OCI-LY7 (cell line): ENCODE measurements around the gene PDE9A. TPM values are rescaled to one million over a fixed set of nuclear protein-coding genes. Genes with fewer than 3 reads are reported as not detected.

Source experiments
- BruUV-seq: library from RNA; stranded (reverse); fragments of 400-500 nt; replicated peaks from 2 replicates; lab custom pipeline; 2021; lab: Mats Ljungman, UMichigan
- CTCF ChIA-PET: fragments of 300-600 bp; sonication (Branson Sonifier 250); formaldehyde crosslinking; loops from one replicate; lab custom pipeline; 2022; ENCODE audit warnings: antibody characterized with exemption; ENCODE audit not compliant: unreplicated experiment; lab: Charles Lee
- POLR2A ChIA-PET: fragments of 300-600 bp; sonication (Branson Sonifier 250); formaldehyde crosslinking; loops from one replicate; lab custom pipeline; 2022; ENCODE audit warnings: antibody characterized with exemption; lab: Charles Lee
- DNase-seq: peaks from one replicate; pipeline ENCODE4 v3.0.0-alpha.2; 2015; ENCODE audit warnings: low spot score
- H2AFZ ChIP-seq: fragments of 200-600 bp; sonication (generic), shearing (Covaris generic); 2 replicates; pipeline ENCODE4 v1.6.1; 2014; ENCODE audit warnings: mild to moderate bottlenecking, antibody characterized with exemption, low read length, moderate library complexity
- H3K27ac ChIP-seq: fragments of 200-600 bp; sonication (generic); 2 replicates; pipeline ENCODE4 v1.5.1; 2014; ENCODE audit warnings: mixed run types, low read depth, mild to moderate bottlenecking, moderate library complexity, low read length, inconsistent platforms; ENCODE audit not compliant: poor library complexity, severe bottlenecking
- H3K36me3 ChIP-seq: fragments of 200-600 bp; sonication (generic); 2 replicates; pipeline ENCODE4 v1.6.1; 2014; ENCODE audit warnings: mild to moderate bottlenecking, antibody characterized with exemption, low read length, moderate library complexity, mixed read lengths; ENCODE audit not compliant: insufficient read depth
- H3K4me1 ChIP-seq: fragments of 200-600 bp; sonication (generic); 2 replicates; pipeline ENCODE4 v1.5.1; 2014; ENCODE audit warnings: mild to moderate bottlenecking, low read length; ENCODE audit not compliant: insufficient read depth, poor library complexity, severe bottlenecking
- H3K4me2 ChIP-seq: fragments of 200-600 bp; sonication (generic); 2 replicates; pipeline ENCODE4 v1.6.1; 2014; ENCODE audit warnings: mild to moderate bottlenecking, low read length
- H3K4me3 ChIP-seq: fragments of 200-600 bp; sonication (generic); 2 replicates; pipeline ENCODE4 v1.5.1; 2014; ENCODE audit warnings: mild to moderate bottlenecking, low read depth, low read length; ENCODE audit not compliant: poor library complexity, severe bottlenecking
- H3K79me2 ChIP-seq: fragments of 200-600 bp; sonication (generic); 2 replicates; pipeline ENCODE4 v1.6.1; 2016; ENCODE audit warnings: low read depth, mild to moderate bottlenecking, low read length, moderate library complexity, mixed read lengths; ENCODE audit not compliant: insufficient read depth
- H3K9me2 ChIP-seq: fragments of 200-600 bp; sonication (generic); 2 replicates; pipeline ENCODE4 v1.6.1; 2016; ENCODE audit warnings: mild to moderate bottlenecking, low read length, mixed read lengths; ENCODE audit not compliant: insufficient read depth
- H3K9me3 ChIP-seq: fragments of 200-600 bp; sonication (generic); 2 replicates; pipeline ENCODE4 v1.6.1; 2014; ENCODE audit warnings: mild to moderate bottlenecking, mixed run types, low read length, mixed read lengths
- H4K20me1 ChIP-seq: fragments of 200-600 bp; sonication (generic); 2 replicates; pipeline ENCODE4 v1.6.1; 2014; ENCODE audit warnings: mild to moderate bottlenecking, antibody characterized with exemption, low read length, moderate library complexity, mixed read lengths; ENCODE audit not compliant: insufficient read depth
- CTCF ChIP-seq: fragments of 200-600 bp; sonication (generic); conservative IDR thresholded peaks from 2 replicates; pipeline ENCODE4 v1.5.1; 2014; ENCODE audit warnings: mild to moderate bottlenecking, antibody characterized with exemption, low read length, moderate library complexity, mixed read lengths
- EZH2phosphoT487 ChIP-seq: fragments of 200-600 bp; sonication (generic); IDR thresholded peaks from 2 replicates; pipeline ENCODE4 v1.6.1; 2018; ENCODE audit warnings: low read depth, borderline replicate concordance, mild to moderate bottlenecking, mixed run types, antibody characterized with exemption, low read length, moderate library complexity, mixed read lengths
- intact Hi-C: fragments of 100-400 bp; cut with micrococcal nuclease; formaldehyde crosslinking; loops from one replicate; pipeline ENCODE4 v1.10.0; 2022; ENCODE audit not compliant: unreplicated experiment
- total RNA-seq, 2 experiments: library from RNA; depleted of rRNA in 1 of 2; stranded (reverse); fragments of >200 nt in 1 of 2; shearing (Covaris generic) in 1 of 2; gene quantifications; 2 replicates each; pipeline ENCODE4 v1.2.3, GENCODE V29; 2014 to 2022

The PDE9A gene
- total RNA-seq, 2 experiments from 2014 or later = 11.4 to 22.4 TPM

- POLR2A ChIA-PET = interaction anchor here (0.7 kb wide), 1 partner anchor 700 kb away, joined by 3 read pairs; no protein-coding TSS in a partner anchor
- no peak for DNase-seq
- no peak overlapping the region for H3K4me2 ChIP-seq
- H3K4me3 ChIP-seq = no peak overlapping the region
- intact Hi-C loops = no loop called here
- no peaks in the 10 kb centered on the region for H3K79me2 ChIP-seq
- no peaks in the 10 kb centered on the region for H3K9me2 ChIP-seq
- no peaks in the 10 kb centered on the region for H4K20me1 ChIP-seq
- no peaks in the 10 kb centered on the region for H3K36me3 ChIP-seq
- no peak overlapping the region for H3K27ac ChIP-seq
- H2AFZ ChIP-seq = no peak overlapping the region
- H3K4me1 ChIP-seq = no peaks in the 10 kb centered on the region
- H3K9me3 ChIP-seq = no peaks in the 10 kb centered on the region
- BruUV-seq = no TSS peak
- no peak for TF ChIP-seq EZH2phosphoT487
- no peak for TF ChIP-seq CTCF
- CTCF ChIA-PET = no interaction called here
Measured at GRCh38 chr21:42607525-42608102, 45.8 kb upstream of the PDE9A start.

GRCh38 chr21:42608446-42608845 is 45.0 kb upstream of the PDE9A start:
- intact Hi-C loops = no loop called here
- no peak for DNase-seq
- no peaks in the 10 kb centered on the region for H3K36me3 ChIP-seq
- TF ChIP-seq CTCF (no peak), EZH2phosphoT487 (no peak)
- H3K4me3 ChIP-seq = no peak overlapping the region
- no peaks in the 10 kb centered on the region for H3K9me3 ChIP-seq
- CTCF ChIA-PET = no interaction called here
- POLR2A ChIA-PET = no interaction called here
- no peak overlapping the region for H3K27ac ChIP-seq
- H3K9me2 ChIP-seq = no peaks in the 10 kb centered on the region
- H4K20me1 ChIP-seq = no peaks in the 10 kb centered on the region
- BruUV-seq = no TSS peak
- H3K4me2 ChIP-seq = no peak overlapping the region
- H3K4me1 ChIP-seq = no peaks in the 10 kb centered on the region
- H3K79me2 ChIP-seq = no peaks in the 10 kb centered on the region
- H2AFZ ChIP-seq = no peak overlapping the region

GRCh38 chr21:42609811-42610210 is 43.6 kb upstream of the PDE9A start:
- peak; percentile 24 for DNase-seq
- H3K4me1 ChIP-seq = no peaks in the 10 kb centered on the region
- H3K9me3 ChIP-seq = no peaks in the 10 kb centered on the region
- intact Hi-C loops = loop anchor here (10.0 kb wide), 1 partner anchor 45 kb away; no protein-coding TSS in a partner anchor
- ChIA-PET CTCF (no interaction called here), POLR2A (interaction anchor here (0.9 kb wide), 1 partner anchor 13 kb away, joined by 3 read pairs; no protein-coding TSS in a partner anchor)
- H3K27ac ChIP-seq = no peak overlapping the region
- BruUV-seq = no TSS peak
- H3K79me2 ChIP-seq = no peaks in the 10 kb centered on the region
- no peak overlapping the region for H2AFZ ChIP-seq
- H3K4me2 ChIP-seq = no peak overlapping the region
- H3K4me3 ChIP-seq = no peak overlapping the region
- no peaks in the 10 kb centered on the region for H4K20me1 ChIP-seq
- no peak for TF ChIP-seq CTCF
- TF ChIP-seq EZH2phosphoT487 = no peak
- no peaks in the 10 kb centered on the region for H3K36me3 ChIP-seq
- H3K9me2 ChIP-seq = no peaks in the 10 kb centered on the region
